Activated T-cell treated with anti-CD3 and anti-CD28 coated beads, Interleukin-2, amount 50 U/mL, for 1 hour (primary cell): ENCODE measurements around the gene PIK3R5.
"Not testable (repeated sequence)": the region's sequence is repeated elsewhere in the genome, so short reads cannot be mapped to it uniquely, and the experiment has no call there.

ENCODE experiments used
- DNase-seq: peaks from one replicate; pipeline ENCODE4 v3.0.0-alpha.2; 2020

PIK3R5 gene, protein sequence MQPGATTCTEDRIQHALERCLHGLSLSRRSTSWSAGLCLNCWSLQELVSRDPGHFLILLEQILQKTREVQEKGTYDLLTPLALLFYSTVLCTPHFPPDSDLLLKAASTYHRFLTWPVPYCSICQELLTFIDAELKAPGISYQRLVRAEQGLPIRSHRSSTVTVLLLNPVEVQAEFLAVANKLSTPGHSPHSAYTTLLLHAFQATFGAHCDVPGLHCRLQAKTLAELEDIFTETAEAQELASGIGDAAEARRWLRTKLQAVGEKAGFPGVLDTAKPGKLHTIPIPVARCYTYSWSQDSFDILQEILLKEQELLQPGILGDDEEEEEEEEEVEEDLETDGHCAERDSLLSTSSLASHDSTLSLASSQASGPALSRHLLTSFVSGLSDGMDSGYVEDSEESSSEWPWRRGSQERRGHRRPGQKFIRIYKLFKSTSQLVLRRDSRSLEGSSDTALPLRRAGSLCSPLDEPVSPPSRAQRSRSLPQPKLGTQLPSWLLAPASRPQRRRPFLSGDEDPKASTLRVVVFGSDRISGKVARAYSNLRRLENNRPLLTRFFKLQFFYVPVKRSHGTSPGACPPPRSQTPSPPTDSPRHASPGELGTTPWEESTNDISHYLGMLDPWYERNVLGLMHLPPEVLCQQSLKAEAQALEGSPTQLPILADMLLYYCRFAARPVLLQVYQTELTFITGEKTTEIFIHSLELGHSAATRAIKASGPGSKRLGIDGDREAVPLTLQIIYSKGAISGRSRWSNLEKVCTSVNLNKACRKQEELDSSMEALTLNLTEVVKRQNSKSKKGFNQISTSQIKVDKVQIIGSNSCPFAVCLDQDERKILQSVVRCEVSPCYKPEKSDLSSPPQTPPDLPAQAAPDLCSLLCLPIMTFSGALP

DNA sequence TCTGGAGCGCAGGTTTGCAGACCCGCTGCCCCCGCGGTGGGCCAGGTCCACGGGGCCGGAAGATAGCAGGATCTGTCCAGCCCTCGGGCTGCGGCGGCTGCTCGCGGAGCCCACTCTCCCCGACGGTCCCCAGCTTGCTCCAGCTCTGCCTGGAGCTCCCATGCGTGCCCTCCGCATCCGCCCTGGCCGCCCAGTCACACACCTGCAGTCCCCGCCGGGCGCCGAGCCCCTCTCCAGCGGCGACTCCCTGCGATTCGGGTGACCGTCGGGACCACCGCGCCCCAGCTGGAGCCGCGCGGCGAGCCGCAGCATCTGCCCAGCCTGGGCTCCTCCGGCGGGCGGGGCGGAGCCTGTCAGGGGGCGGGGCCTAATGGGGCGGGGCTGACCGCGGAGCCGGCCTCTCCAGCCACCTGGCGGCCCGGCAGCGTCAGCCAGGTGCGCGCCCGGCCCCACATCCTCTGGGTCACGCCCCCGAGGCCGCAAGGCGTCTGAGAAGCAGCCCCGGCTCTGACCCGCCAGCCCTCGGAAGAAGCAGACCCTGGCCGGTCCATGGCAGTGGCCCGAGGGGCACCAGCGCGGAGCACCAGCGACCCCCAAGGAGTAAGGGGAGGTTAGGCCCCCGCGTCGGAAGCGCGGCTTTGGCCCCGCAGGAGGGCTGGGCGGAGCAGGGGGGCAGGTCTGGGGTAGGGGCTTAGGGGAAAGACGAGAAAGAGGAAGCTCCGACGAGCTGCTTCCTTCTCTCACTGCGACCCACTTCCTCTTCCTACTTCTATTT lies at the start of gene PIK3R5:
Gene PIK3R5, minus strand, starts transcription at position 314 of the 775 bp plus-strand sequence. CDS start 54,213 bp downstream, outside the sequence.
- DNase-seq = peak; percentile 94

DNA sequence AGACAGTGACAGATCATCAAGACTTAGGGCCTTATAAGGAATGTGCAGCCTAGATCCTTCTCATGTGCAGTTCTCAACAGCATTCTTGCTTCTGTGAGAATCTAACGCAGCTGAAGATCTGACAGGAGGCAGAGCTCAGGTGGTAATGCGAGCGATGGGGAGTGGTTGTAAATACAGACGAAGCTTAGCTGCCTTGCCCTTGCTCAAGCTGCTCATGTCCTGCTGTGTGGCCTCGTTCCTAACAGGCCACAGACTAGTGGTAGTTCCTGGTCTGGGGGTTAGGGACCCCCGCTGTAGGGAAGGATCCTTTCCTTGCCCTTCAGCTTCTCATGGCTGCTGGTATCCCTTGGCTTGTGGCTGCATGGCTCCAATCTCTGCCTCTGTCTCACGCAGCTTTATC lies 45.5 kb upstream of the PIK3R5 start:
- no peak for DNase-seq

DNA sequence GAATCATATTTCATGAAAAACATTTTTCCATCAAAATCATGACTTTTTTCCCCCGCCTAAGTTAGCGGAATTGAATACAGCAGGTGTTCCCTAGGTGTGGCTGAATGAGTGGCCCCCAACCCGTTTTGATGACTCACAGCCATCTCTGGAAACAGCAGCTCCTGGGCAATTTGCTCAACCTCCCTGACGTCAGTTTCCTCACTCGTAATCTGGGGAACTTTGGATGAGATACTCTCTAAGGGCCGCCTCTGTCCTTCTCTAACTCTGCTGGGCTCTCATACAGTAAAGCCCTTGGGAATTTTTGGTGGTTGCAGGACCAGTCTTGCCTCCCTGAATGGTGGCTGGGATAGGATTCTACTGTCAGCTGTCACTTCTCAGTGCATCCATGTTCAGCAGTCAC lies 44.2 kb upstream of the PIK3R5 start:
- DNase-seq = no peak

DNA sequence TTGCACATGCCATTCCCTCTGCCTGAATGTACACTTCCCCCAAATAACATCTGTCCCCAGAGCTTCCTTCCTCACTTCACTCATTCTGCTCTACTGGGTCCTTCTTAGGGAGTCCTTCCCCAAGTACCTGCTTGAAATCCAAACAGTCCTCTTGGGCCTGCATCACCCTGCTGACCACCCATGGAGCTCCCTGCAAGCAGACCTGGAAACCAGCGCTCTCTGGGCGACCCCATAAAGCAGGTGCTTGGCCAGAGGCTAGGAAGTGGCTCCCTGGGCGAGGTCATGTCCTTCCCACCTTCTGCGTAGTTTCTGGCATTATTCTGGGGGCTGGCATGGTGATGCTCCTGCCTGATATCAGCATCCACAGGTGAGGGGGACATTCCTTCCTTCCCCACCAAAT lies 43.6 kb upstream of the PIK3R5 start:
- DNase-seq = no peak

DNA sequence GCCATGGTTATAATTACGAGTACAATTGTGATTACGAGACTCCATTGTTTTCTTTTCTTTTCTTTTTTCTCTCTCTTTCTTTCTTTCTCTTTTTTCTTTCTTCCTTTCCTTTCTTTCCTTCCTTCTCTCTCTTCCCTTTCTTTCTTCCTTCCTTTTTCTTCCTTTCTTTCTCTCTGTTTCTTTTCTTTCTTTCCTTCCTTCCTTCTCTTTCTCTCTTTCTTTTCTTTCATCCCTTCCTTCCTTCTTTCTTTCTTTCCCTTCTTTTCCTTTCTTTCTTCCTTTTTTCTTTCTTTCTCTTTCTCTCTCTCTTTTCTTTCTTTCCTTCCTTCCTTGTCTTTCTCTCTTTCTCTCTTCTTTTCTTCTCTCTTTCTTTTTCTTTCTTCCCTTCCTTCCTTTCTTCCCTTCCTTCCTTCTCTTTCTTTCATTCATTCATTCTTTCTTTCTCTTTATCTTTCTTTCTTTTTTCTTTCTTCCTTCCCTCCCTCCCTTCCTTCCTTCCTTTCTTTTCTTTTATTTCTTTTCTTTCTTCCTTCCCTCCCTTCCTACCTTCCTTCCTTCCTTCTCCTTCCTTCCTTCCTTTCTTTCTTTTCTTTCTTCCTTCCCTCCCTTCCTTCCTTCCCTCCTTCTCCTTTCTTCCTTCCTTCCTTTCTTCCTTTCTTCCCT lies 41.7 kb upstream of the PIK3R5 start:
- no peak for DNase-seq

DNA sequence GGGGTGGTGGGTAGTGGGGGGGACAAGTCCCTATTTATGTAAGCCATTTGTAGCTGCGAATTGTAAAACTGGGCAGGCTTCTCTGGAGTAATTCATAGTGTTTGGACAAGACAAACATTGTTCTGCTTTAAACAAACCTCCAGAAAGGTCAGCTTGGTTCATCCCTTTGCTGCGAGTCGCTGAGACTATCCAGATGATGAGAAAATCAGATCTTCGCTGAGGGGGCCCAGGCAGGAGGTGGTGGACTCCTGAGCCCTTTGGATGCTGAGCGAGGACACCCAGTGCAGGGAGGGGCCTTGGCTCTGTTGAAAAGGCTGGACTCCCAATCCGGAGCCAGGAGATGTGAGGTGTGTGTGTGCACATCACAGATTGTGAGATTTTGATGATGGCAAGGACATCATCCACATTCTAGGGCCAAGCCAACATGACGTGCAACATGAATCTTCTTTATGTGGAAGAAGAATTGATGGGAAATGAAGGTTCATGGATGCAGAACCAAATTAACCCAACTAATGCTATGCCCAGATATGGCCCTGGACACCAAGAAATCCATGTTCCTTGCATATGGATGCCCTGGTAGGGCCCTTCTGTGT lies 40.8 kb upstream of the PIK3R5 start:
- DNase-seq = no peak

DNA sequence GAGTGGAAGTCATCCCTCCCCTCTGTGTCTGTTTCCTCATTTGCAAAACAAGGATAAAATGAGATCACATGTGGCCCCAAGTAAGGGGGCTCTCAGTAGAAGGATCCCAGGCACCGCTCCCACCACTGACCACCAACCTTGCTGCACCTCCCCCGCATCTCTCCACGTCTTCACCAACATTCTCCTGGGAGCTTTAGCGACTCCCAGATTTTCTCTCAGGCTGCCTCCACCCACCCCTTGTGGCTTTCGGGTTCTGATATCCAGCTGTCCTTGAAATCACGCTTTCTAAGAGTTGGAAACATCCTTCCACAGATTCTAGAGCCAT lies 39.4 kb upstream of the PIK3R5 start:
- DNase-seq = no peak

DNA sequence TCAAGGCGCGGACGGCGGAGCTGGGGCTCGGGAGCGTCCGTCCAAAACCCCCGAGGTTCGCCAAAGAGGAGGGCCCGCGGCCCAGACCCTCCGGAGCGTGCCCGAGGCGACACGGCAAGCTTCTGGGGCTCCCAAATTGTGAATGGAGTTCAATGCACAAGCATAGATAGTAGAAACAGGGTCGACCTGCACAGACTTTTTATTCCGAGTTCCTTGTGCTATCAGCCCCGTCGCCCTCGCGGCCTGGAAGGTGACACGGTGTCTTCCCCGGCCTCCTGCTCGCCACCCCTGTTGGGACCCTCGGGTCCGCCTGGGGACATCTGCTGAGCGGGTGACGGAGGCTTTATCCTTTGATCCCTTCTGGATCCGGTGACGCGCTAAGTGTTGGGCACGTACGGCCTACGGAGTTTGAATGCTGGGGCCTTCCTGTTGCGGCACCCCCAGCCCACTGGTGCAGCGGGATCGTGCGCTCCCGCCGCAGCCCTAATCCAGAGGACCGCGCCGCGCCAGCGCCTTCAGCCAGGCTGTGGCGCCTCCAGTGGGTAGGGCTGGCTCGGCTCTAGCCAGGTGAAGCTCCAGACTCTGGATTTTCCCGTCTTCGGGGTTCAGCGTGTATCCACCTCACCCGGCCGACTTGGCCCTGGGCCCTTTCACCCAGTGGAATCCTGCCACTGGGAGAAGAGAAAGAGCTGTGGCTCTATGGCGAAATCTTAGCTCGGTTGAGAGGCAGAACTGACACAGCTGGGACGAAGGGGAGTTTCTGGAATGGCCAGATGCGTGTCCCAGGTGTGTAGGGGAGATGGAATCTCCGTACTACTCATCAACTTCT lies 38.8 kb upstream of the PIK3R5 start:
- DNase-seq = no peak

DNA sequence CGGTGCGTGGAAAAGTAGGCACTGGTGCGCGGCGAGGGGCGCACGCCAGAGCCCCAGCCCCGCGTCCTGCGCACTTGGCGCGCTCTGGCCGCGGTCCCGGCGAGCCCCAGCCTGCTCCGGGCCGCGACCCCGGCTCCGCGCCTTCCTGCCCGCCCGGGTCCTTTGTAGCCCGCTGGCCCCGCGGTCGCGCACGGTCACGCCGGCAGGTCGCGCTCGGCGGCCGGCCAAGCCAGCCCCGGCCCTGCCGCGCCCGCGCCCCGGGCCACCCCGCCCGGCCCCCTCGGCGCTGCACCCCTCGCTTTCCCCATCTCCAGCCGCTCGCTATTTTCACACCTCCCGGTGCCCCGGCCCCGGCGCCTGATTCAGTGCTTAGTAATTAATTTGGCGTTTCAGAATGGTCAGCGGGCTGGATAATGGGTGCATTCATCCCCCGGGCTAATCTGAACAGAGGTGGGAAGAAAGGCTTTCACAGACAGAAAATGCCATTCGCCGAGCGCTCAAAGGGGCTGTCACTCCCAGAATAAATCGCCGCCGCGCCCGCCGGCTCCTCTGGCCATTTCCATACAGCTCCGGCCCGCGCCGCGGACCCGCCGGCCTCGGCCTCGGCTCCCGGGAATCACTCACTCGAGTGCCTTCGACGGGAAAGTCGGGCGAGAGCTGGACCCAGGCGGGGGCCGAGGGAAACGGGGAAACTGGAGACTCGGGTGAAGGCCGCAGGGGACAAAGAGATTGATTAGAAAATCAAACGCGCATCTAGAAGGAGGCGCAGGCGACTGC lies 38.0 kb upstream of the PIK3R5 start:
- peak; percentile 24 for DNase-seq

DNA sequence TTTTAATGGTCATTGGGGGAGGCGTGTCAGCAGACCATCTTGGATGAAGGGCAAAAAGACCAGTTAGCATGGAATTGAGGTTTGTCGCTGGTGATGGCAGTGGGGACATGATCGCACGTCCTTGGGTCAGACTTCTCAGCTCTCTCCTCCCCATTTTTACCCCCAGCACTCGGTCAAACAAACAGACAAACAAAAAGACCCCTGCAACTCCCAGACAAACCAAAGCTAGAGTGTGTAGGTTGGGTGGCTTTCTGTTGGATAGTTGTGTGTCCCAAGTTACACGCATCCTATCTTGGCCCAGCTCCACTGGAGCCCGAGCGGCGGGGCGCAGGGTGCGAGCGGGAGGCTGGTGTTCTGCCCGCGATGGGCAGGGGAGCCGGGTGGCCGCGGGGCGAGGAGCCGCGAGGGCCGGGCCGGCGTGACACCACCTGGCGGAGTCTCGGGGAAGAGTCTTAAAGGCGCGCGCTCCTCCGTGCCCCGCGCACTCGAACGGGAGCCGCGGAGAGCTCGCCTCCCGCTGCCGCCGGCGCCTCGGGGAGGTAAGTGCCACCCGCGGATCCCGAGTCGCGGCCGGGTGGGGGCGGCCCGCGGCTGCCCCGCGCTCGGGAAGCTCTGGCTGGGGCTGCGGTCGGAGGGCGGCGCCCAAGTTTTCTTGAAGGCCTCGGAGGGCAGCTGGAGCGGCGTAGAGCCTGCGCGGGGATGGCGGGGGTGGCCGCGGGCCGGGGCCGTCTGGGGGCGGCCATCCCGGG lies 37.3 kb upstream of the PIK3R5 start:
- DNase-seq = peak; percentile 49

DNA sequence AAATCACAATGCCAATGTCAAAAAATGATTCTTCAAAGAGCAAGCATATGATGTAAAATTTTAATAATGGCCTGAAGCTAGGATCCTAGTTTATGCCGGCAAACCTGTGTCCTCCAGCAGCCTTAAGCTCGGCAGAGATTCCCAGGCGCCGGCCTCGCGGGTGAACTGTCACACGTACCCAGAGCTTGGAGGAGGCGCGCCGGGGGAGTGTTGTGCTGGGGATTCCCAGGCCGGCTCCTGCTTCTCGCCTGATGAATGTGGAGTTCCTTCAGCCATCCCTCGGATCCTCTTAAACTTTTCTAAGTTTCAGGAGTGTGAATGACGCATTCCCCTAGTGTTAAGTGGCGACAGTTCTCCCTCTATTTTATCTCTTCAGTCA lies 36.7 kb upstream of the PIK3R5 start:
- DNase-seq = no peak

DNA sequence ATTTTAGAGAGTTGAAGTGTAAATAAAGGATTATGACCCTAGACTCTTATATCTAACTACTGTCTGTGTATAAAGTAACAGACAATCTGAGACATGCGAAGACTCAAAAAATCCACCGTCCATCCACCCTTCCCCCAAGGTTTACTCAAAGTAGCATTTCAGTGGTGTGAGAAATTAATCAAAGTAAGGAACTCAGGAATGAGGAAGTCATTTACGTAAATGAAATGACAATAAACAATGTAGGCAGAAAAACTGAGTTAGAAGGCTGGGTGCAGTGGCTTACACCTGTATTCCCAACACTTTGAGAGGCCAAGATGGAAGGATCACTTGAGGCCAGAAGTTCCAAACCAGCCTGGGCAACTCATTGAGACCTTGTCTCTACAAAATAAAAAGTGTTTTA lies 36.1 kb upstream of the PIK3R5 start:
- DNase-seq = no peak

DNA sequence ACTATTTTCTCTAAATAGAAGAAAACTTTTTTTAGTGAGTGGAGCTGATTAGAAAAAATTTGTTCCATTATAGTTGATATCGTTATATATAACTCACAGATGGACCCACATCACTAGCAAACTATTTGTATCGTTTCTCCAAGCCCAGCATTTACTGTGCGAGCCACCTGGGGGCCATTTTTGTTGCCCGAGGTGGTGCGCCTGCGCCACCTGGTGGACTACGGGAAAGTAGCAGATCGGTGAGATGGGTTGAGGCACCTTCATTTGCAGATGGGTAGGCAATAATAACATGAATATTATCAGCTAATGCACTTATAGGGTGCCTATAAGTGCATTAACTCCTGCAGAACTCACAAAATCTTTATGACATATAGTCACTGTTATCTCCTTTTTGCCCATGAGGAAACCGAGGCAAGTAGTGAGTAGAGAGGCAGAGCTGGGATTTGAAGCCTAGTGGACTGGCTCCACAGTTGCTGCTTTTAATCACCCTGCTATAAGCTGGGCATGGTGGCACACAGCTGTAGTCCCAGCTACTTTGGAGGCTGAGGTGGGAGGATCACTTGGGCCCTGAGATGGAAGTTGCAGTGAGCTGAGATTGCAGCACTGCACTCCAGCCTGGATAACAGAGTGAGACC lies 32.6 kb upstream of the PIK3R5 start:
- DNase-seq = peak; percentile 83

DNA sequence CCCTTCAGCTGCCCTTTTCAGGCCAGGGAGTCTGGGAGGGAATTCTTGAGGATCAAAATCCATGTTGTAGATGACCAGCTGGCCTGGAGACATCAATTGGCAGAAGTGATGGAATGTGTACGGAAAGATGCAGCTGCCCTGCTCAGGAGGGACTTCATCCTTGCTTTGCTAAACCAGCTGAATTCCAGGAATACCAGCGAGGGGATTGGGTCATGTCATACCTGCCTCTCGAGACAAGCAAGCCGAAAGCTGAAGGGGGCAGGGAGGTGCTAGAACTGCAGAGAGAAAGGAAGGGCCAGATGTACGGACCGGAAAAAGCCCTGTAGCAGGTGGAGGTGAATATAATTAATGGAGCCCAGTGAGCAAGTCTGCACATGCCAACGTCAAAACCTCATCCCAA lies 30.2 kb upstream of the PIK3R5 start:
- DNase-seq = no peak

DNA sequence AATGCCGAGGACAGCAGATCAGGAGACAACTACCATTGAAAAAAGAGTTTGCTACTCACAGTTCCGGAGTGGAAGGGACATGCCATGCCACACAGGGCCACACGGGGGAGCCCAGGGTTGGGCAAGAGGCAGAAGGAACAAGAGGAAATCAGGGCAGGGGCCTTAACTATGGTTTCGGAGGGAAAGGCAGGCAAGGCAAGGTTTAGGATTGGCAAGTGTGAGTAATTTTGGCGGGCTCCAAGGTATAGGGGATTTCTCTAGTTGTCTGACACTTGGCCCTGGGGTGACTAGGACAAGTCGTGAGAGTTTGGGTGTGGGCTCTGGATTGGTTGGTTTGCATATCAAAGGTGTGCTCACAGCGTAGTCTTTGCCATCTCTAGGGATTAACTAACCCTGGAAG lies 28.8 kb upstream of the PIK3R5 start:
- DNase-seq = peak; percentile 72

DNA sequence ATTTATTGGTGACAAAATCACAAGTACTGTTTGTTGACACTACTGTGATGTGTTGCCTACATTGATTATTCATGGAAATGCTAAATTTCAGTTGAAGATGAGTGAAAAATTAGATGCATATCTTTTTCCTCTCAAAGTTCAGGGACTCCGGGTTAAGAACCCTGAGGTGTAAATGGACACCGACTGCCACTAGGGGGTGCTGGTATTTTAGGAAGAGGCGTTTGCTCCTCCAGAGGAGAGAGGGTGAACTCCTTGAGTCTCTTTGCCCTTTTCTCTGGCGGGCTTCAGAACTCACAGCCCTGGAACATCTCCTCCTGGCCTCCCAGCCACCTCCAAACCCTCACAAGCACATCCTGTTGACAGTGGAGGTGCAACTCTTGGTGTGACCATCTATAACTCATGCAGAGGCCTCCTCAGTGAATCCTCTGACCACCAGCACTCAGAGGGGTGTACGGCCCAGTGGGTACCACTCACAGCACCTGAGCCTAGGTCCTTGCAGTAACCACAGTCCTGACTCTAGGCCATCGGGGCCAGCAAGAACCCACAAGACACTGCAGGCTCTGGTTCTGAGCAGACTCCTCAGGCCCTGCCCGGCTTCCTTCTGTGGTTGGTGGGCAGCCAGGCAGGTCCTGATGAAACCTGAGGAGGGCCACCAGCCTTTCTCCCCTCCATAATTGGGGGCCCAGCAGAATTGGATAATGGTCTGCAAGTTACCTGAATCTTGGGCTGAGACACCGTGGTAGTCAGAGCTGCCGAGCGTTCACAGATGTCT lies 26.2 kb upstream of the PIK3R5 start:
- DNase-seq = peak; percentile 59

DNA sequence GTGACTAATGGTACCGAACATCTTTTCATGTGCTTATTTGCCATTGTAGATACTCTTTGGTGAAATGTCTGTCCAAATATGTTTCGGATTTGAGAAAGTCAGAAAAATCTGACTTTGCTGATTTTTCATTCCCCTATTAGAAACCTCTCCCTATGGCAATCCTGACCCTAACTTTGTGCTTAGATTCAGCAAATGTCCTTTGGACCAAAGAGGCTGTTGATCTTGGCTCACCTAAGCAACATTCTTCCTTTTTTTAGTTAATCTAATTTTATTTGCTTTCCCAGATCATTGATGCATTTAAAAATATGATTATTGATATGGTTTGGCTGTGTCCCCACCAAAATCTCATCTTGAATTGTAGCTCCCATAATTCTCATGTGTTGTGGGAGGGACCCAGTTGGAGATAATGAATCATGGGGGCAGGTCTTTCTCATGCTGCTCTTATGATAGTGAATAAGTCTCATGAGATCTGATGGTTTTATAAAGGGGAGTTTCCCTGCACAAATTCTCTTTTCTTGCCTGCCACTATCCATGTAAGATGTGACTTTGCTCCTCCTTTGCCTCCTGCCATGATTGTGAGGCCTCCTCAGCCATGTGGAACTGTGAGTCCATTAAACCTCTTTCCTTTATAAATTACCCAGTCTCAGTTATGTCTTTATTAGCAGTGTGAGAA lies 22.9 kb upstream of the PIK3R5 start:
- not testable (repeated sequence) for DNase-seq

DNA sequence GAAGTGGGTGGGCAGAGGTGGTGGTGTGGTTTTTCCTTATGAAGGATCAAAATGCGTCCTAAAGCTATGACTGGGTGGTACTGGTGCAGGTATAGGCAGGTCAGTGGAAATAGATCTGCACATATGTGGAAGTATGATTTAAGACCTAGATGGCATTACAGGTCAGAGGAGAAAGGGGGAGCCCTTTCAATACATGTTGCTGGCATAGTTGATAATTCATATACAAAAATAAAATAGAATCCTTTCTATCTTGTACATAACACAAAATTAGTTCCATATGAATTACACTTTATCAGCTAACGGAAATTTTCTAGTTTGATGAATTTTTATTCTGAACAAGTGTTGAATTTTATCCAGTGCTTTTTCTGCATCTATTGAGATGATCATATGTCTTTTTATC lies 20.8 kb upstream of the PIK3R5 start:
- no peak for DNase-seq
